ENCODE data around the gene LCLAT1. TPM values are rescaled to one million over a fixed set of nuclear protein-coding genes. Genes with fewer than 3 reads are reported as not detected.

LCLAT1 gene
- total and polyA plus RNA-seq, 4 donors, result 10.3 to 21.1 (median 11.9) TPM

DNA sequence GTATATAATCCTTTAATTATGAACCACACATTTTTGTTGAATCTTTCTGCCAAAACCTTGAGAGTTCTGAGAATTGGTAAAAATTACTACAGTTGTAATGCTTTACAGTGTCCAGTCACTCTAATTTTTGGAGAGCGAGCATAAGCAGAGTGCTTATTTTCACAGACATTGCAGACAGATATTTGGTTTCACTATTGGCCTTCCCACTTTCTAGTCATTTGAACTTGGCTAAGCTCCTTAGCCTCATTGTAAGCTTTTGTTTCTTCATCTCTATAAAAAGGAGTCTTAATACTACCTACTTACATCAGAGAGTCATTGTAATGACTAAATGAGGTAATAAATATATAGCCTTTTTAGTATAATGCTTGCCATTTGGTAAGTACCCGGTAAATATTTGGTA is 80.4 kb downstream of the LCLAT1 start:
- WGBS (ENCODE audit: insufficient coverage), result 86% methylated on average over 1 of the region's 2 CpGs

GRCh38 chr2:30527859-30528258 is 80.8 kb downstream of the LCLAT1 start:
- no peaks in the 10 kb centered on the region for H3K4me1 ChIP-seq (ENCODE audit: control insufficient read depth, insufficient read depth, low read length)
- DNase-seq (ENCODE audit: low read depth in 4 of 6, low spot score in 6 of 6), result no peak
- no peak overlapping the region for H3K4me3 ChIP-seq (ENCODE audit: low read depth, low read length)
- no peaks in the 10 kb centered on the region for H3K36me3 ChIP-seq (ENCODE audit: control insufficient read depth, insufficient read depth, low read length)
- no CpG with 5 or more reads among the region's 2 CpGs for WGBS (ENCODE audit: insufficient coverage)
- H3K27me3 ChIP-seq (ENCODE audit: control insufficient read depth, insufficient read depth, low read length), result no peaks in the 10 kb centered on the region
- H3K27ac ChIP-seq (ENCODE audit: low read depth, low read length), result no peak overlapping the region
- no peaks in the 10 kb centered on the region for H3K9me3 ChIP-seq (ENCODE audit: control insufficient read depth, insufficient read depth, low read length)

More for the DNA sequence above, 80.4 kb downstream of the LCLAT1 start:
- H3K27me3 ChIP-seq (ENCODE audit: control insufficient read depth, insufficient read depth, low read length), result no peaks in the 10 kb centered on the region
- H3K36me3 ChIP-seq (ENCODE audit: control insufficient read depth, insufficient read depth, low read length), result no peaks in the 10 kb centered on the region
- no peaks in the 10 kb centered on the region for H3K4me1 ChIP-seq (ENCODE audit: control insufficient read depth, insufficient read depth, low read length)
- H3K9me3 ChIP-seq (ENCODE audit: control insufficient read depth, insufficient read depth, low read length), result no peaks in the 10 kb centered on the region
- no peak for DNase-seq (ENCODE audit: low read depth in 4 of 6, low spot score in 6 of 6)
- H3K4me3 ChIP-seq (ENCODE audit: low read depth, low read length), result no peak overlapping the region
- H3K27ac ChIP-seq (ENCODE audit: low read depth, low read length), result no peak overlapping the region

GRCh38 chr2:30530346-30530745 is 83.3 kb downstream of the LCLAT1 start:
- Histone ChIP-seq H3K27ac (ENCODE audit: low read depth, low read length) (no peak overlapping the region), H3K36me3 (ENCODE audit: control insufficient read depth, insufficient read depth, low read length) (peaks cover 9% of the 10 kb centered on the region), H3K27me3 (ENCODE audit: control insufficient read depth, insufficient read depth, low read length) (no peaks in the 10 kb centered on the region), H3K4me3 (ENCODE audit: low read depth, low read length) (no peak overlapping the region), H3K9me3 (ENCODE audit: control insufficient read depth, insufficient read depth, low read length) (peaks cover under 1% of the 10 kb centered on the region), H3K4me1 (ENCODE audit: control insufficient read depth, insufficient read depth, low read length) (no peaks in the 10 kb centered on the region)
- WGBS (ENCODE audit: insufficient coverage), result 96% methylated on average over 2 of the region's 2 CpGs
- DNase-seq (ENCODE audit: low read depth in 4 of 6, low spot score in 6 of 6), result no peak

GRCh38 chr2:30541680-30542079 is 94.6 kb downstream of the LCLAT1 start:
- WGBS (ENCODE audit: insufficient coverage), result no CpG with 5 or more reads among the region's 1 CpG
- H3K27me3 ChIP-seq (ENCODE audit: control insufficient read depth, insufficient read depth, low read length), result no peaks in the 10 kb centered on the region
- no peak for DNase-seq (ENCODE audit: low read depth in 4 of 6, low spot score in 6 of 6)

GRCh38 chr2:30545875-30546274 is 98.8 kb downstream of the LCLAT1 start:
- no CpG with 5 or more reads among the region's 1 CpG for WGBS (ENCODE audit: insufficient coverage)
- no peaks in the 10 kb centered on the region for H3K27me3 ChIP-seq (ENCODE audit: control insufficient read depth, insufficient read depth, low read length)
- no peak overlapping the region for H3K4me3 ChIP-seq (ENCODE audit: low read depth, low read length)
- H3K9me3 ChIP-seq (ENCODE audit: control insufficient read depth, insufficient read depth, low read length), result no peaks in the 10 kb centered on the region
- DNase-seq (ENCODE audit: low read depth in 4 of 6, low spot score in 6 of 6), result no peak
- H3K36me3 ChIP-seq (ENCODE audit: control insufficient read depth, insufficient read depth, low read length), result no peaks in the 10 kb centered on the region
- no peak overlapping the region for H3K27ac ChIP-seq (ENCODE audit: low read depth, low read length)
- H3K4me1 ChIP-seq (ENCODE audit: control insufficient read depth, insufficient read depth, low read length), result no peaks in the 10 kb centered on the region

More at GRCh38 chr2:30541680-30542079, 94.6 kb downstream of the LCLAT1 start:
- no peaks in the 10 kb centered on the region for H3K36me3 ChIP-seq (ENCODE audit: control insufficient read depth, insufficient read depth, low read length)
- H3K4me1 ChIP-seq (ENCODE audit: control insufficient read depth, insufficient read depth, low read length), result no peaks in the 10 kb centered on the region
- no peak overlapping the region for H3K4me3 ChIP-seq (ENCODE audit: low read depth, low read length)
- H3K9me3 ChIP-seq (ENCODE audit: control insufficient read depth, insufficient read depth, low read length), result peaks cover 2% of the 10 kb centered on the region
- no peak overlapping the region for H3K27ac ChIP-seq (ENCODE audit: low read depth, low read length)

- no peaks in the 10 kb centered on the region for H3K9me3 ChIP-seq (ENCODE audit: control insufficient read depth, insufficient read depth, low read length)
- no peaks in the 10 kb centered on the region for H3K36me3 ChIP-seq (ENCODE audit: control insufficient read depth, insufficient read depth, low read length)
- 100% methylated on average over 2 of the region's 2 CpGs for WGBS (ENCODE audit: insufficient coverage)
- H3K4me1 ChIP-seq (ENCODE audit: control insufficient read depth, insufficient read depth, low read length), result no peaks in the 10 kb centered on the region
- no peak overlapping the region for H3K27ac ChIP-seq (ENCODE audit: low read depth, low read length)
- H3K4me3 ChIP-seq (ENCODE audit: low read depth, low read length), result no peak overlapping the region
- H3K27me3 ChIP-seq (ENCODE audit: control insufficient read depth, insufficient read depth, low read length), result no peaks in the 10 kb centered on the region
- no peak for DNase-seq (ENCODE audit: low read depth in 4 of 6, low spot score in 6 of 6)
These were observed 101.3 kb downstream of the LCLAT1 start for GRCh38 chr2:30548386-30548785.

GRCh38 chr2:30549096-30549495 is 102.0 kb downstream of the LCLAT1 start:
- Histone ChIP-seq H3K4me1 (ENCODE audit: control insufficient read depth, insufficient read depth, low read length) (no peaks in the 10 kb centered on the region), H3K9me3 (ENCODE audit: control insufficient read depth, insufficient read depth, low read length) (no peaks in the 10 kb centered on the region), H3K27ac (ENCODE audit: low read depth, low read length) (no peak overlapping the region), H3K36me3 (ENCODE audit: control insufficient read depth, insufficient read depth, low read length) (no peaks in the 10 kb centered on the region), H3K27me3 (ENCODE audit: control insufficient read depth, insufficient read depth, low read length) (no peaks in the 10 kb centered on the region), H3K4me3 (ENCODE audit: low read depth, low read length) (no peak overlapping the region)
- no peak for DNase-seq (ENCODE audit: low read depth in 4 of 6, low spot score in 6 of 6)
- WGBS (ENCODE audit: insufficient coverage), result no CpG with 5 or more reads among the region's 2 CpGs

- H3K27ac ChIP-seq (ENCODE audit: low read depth, low read length), result no peak overlapping the region
- H3K36me3 ChIP-seq (ENCODE audit: control insufficient read depth, insufficient read depth, low read length), result no peaks in the 10 kb centered on the region
- no peaks in the 10 kb centered on the region for H3K27me3 ChIP-seq (ENCODE audit: control insufficient read depth, insufficient read depth, low read length)
- no peaks in the 10 kb centered on the region for H3K4me1 ChIP-seq (ENCODE audit: control insufficient read depth, insufficient read depth, low read length)
- no peak for DNase-seq (ENCODE audit: low read depth in 4 of 6, low spot score in 6 of 6)
- no peak overlapping the region for H3K4me3 ChIP-seq (ENCODE audit: low read depth, low read length)
- no peaks in the 10 kb centered on the region for H3K9me3 ChIP-seq (ENCODE audit: control insufficient read depth, insufficient read depth, low read length)
- no CpG with 5 or more reads among the region's 1 CpG for WGBS (ENCODE audit: insufficient coverage)
These were observed 112.7 kb downstream of the LCLAT1 start for GRCh38 chr2:30559544-30560275.

DNA sequence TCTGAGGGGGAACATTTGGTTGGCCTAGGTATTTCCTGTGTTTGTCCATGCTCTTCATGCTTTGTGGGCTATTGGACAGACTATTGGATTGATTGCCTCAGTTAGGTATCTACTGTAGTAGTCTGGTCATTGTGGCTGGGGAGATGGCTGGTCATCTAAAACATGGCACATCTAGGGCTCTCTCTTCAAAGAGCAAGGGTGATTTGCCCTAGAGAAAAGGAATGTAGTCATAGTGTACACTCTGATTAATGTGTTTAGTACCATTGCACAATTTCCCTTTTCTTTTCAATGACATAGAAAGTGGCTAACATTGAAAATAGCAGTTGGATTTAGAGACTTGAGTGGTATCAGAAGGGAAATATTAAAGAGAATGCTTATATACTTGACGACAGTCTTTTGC is 114.3 kb downstream of the LCLAT1 start:
- Histone ChIP-seq H3K4me3 (ENCODE audit: low read depth, low read length) (no peak overlapping the region), H3K4me1 (ENCODE audit: control insufficient read depth, insufficient read depth, low read length) (no peaks in the 10 kb centered on the region), H3K36me3 (ENCODE audit: control insufficient read depth, insufficient read depth, low read length) (no peaks in the 10 kb centered on the region), H3K27me3 (ENCODE audit: control insufficient read depth, insufficient read depth, low read length) (no peaks in the 10 kb centered on the region), H3K27ac (ENCODE audit: low read depth, low read length) (no peak overlapping the region), H3K9me3 (ENCODE audit: control insufficient read depth, insufficient read depth, low read length) (no peaks in the 10 kb centered on the region)
- DNase-seq (ENCODE audit: low read depth in 4 of 6, low spot score in 6 of 6), result no peak
- WGBS (ENCODE audit: insufficient coverage), result no CpG with 5 or more reads among the region's 1 CpG

GRCh38 chr2:30565851-30566358 is 118.9 kb downstream of the LCLAT1 start:
- Histone ChIP-seq H3K4me3 (ENCODE audit: low read depth, low read length) (no peak overlapping the region), H3K9me3 (ENCODE audit: control insufficient read depth, insufficient read depth, low read length) (no peaks in the 10 kb centered on the region), H3K4me1 (ENCODE audit: control insufficient read depth, insufficient read depth, low read length) (no peaks in the 10 kb centered on the region), H3K36me3 (ENCODE audit: control insufficient read depth, insufficient read depth, low read length) (no peaks in the 10 kb centered on the region), H3K27ac (ENCODE audit: low read depth, low read length) (no peak overlapping the region), H3K27me3 (ENCODE audit: control insufficient read depth, insufficient read depth, low read length) (no peaks in the 10 kb centered on the region)
- 80% methylated on average over 4 of the region's 5 CpGs for WGBS (ENCODE audit: insufficient coverage)
- DNase-seq (ENCODE audit: low read depth in 4 of 6, low spot score in 6 of 6), result no peak

Measured in spinal cord (tissue), 10 donors.